ENCODE results near the gene PACSIN2.
"Not testable (repeated sequence)": the region's sequence is repeated elsewhere in the genome, so short reads cannot be mapped to it uniquely, and the experiment has no call there.

Gene PACSIN2

GRCh38 chr22:42926104-42926503 is 88.8 kb downstream of the PACSIN2 start:
- DNase-seq (ENCODE audit: low read depth) = no peak

- no peak for DNase-seq (ENCODE audit: low read depth)
Measured at GRCh38 chr22:42925598-42925997, 89.4 kb downstream of the PACSIN2 start.

- DNase-seq (ENCODE audit: low read depth) = not testable (repeated sequence)
Measured at GRCh38 chr22:42925031-42925430, 89.9 kb downstream of the PACSIN2 start.

- no peak for DNase-seq (ENCODE audit: low read depth)
Measured at GRCh38 chr22:42924436-42924835, 90.5 kb downstream of the PACSIN2 start.

GRCh38 chr22:42922374-42923191 is 92.4 kb downstream of the PACSIN2 start:
- no peak for DNase-seq (ENCODE audit: low read depth)

GRCh38 chr22:42920101-42920820 is 94.7 kb downstream of the PACSIN2 start:
- no peak for DNase-seq (ENCODE audit: low read depth)

GRCh38 chr22:42919199-42919598 is 95.8 kb downstream of the PACSIN2 start:
- no peak for DNase-seq (ENCODE audit: low read depth)

GRCh38 chr22:42918500-42918899 is 96.4 kb downstream of the PACSIN2 start:
- DNase-seq (ENCODE audit: low read depth) = no peak

GRCh38 chr22:42917358-42917757 is 97.6 kb downstream of the PACSIN2 start:
- not testable (repeated sequence) for DNase-seq (ENCODE audit: low read depth)

- DNase-seq (ENCODE audit: low read depth) = no peak
Measured at GRCh38 chr22:42915980-42916765, 98.8 kb downstream of the PACSIN2 start.

- no peak for DNase-seq (ENCODE audit: low read depth)
Measured at GRCh38 chr22:42914511-42915076, 100.4 kb downstream of the PACSIN2 start.

GRCh38 chr22:42913874-42914510 is 101.0 kb downstream of the PACSIN2 start:
- no peak for DNase-seq (ENCODE audit: low read depth)

GRCh38 chr22:42912059-42912458 is 102.9 kb downstream of the PACSIN2 start:
- DNase-seq (ENCODE audit: low read depth) = no peak

- no peak for DNase-seq (ENCODE audit: low read depth)
Measured at GRCh38 chr22:42910221-42910942, 104.6 kb downstream of the PACSIN2 start.

GRCh38 chr22:42909363-42910058 is 105.4 kb downstream of the PACSIN2 start:
- no peak for DNase-seq (ENCODE audit: low read depth)

- DNase-seq (ENCODE audit: low read depth) = no peak
Measured at GRCh38 chr22:42908374-42908746, 106.6 kb downstream of the PACSIN2 start.

GRCh38 chr22:42907404-42908373 is 107.3 kb downstream of the PACSIN2 start:
- DNase-seq (ENCODE audit: low read depth) = no peak

GRCh38 chr22:42906605-42907348 is 108.2 kb downstream of the PACSIN2 start:
- DNase-seq (ENCODE audit: low read depth) = no peak

Measured in stimulated activated CD8-positive, alpha-beta memory T cell treated with anti-CD3 and anti-CD28 coated beads, Interleukin-4, amount 100 ng/mL, for 24 hours (primary cell).